GM18526 (cell line): ENCODE measurements around the gene KRTAP10-1.

ENCODE experiments used
- POLR2A ChIP-seq: IDR thresholded peaks from 3 replicates; pipeline ENCODE4 v1.6.1; 2011; ENCODE audit not compliant: insufficient read length; ENCODE audit errors: extremely low read depth

The KRTAP10-1 gene

DNA sequence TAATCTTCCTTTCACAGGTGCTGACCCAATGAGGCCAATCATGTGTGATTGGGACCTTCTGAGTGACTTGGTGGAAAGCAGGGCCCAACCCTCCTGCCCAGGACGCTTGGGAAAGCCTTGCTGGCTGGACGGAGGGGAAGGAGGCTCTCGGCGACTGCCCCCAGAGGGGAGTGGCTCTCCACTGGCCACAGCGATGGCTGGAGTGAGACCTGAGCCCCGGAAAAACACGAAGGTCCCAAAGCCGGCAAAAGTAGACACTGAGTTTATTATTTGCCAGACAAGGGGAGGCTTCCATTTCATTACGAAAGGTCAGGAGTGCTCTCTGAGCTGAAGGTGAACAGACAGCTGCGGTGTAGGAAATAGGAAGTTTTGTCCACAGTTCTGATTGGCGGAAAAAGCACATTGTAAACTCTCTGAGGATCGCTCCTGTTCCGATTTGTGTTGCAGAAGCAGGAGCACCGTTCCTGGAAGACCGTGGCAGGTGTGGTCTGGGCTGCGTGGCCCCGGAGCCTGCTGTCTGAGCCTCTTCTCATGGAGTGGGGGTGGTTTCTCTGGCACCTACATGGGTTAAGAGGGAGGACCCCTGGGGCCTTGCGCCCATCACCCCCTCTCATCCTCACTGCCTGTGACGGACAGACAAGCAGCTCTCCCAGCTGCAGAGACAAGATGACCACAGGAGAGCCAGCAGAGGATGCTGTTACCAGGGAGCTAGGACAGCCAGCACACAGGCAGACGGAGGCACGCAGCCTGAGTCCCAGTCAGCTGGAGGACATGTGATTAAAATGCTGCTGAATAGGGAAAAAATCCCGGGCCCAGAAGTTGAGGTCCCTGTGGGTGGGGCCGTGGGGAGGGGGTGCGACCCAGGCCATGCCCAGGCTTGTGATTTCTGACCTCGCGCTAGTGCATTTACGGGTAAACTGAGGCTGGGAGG, 41.5 kb downstream of the KRTAP10-1 start:
- TF ChIP-seq POLR2A = no peak

DNA sequence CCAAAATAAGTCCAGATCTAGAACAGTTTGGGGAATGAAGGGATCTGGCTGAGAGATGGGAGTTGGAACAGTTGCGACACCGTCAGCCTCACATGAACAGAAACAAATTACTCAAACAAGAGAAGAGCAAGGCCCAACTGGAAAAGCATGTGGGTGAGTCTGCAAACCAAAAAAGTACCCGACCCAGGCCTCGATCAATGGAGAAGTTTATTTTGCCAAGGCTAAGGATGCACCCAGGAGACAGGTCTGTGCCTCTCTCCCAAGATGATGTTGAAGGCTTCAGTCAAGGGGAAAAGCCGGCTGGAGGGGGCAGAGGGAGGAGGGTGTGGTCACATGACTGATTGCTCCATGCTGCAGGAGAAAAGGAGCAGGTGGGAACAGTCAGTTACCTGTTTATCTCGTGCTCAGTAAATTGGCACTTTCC, 42.3 kb downstream of the KRTAP10-1 start:
- no peak for TF ChIP-seq POLR2A

DNA sequence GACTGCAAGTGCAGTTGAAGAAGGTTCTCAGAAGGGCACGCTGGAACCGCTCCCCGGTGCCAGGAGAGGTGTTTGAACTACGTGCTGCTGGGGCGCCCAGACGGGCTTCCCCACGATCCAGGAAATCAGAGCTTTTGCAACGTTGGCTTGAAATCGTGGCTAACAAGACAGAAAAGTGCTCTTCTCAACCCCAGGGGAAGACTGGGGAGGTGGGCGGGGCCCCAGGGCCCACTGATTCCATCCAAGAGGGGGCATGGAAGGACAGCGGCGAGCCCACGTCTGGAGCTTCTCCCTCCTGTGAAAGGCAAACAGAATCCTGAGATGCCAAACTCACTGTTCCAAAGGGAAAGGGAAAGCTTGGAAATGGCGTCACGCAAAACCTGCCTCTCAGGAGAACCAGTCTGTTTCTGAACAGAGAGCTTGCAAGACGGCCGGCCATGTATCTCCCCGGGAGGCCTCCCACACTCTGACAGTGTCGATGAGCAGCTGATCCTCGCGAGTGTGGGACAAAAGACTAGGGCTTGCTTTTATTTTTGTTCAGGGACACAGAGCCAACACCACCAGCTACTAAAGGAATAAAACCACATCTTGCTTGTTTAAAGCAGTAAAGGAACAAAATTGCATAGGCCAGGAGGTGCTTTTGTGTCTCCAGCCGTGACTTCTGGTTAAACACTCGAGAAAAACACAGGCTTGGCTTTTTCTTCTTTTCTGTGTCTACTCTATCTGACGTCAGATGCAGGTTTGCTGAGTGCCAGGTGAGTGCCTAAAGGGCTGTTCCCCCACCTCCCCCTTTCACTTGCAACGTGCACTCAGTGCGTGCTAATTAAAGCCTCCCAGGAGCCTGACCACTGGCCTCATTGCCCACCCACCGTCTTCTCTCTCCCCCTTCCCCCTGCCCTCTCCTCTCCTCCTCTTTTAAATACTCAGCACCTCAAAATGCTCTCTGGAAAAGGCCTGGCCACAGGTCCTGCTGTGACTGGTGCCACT, 43.1 kb downstream of the KRTAP10-1 start:
- no peak for TF ChIP-seq POLR2A

DNA sequence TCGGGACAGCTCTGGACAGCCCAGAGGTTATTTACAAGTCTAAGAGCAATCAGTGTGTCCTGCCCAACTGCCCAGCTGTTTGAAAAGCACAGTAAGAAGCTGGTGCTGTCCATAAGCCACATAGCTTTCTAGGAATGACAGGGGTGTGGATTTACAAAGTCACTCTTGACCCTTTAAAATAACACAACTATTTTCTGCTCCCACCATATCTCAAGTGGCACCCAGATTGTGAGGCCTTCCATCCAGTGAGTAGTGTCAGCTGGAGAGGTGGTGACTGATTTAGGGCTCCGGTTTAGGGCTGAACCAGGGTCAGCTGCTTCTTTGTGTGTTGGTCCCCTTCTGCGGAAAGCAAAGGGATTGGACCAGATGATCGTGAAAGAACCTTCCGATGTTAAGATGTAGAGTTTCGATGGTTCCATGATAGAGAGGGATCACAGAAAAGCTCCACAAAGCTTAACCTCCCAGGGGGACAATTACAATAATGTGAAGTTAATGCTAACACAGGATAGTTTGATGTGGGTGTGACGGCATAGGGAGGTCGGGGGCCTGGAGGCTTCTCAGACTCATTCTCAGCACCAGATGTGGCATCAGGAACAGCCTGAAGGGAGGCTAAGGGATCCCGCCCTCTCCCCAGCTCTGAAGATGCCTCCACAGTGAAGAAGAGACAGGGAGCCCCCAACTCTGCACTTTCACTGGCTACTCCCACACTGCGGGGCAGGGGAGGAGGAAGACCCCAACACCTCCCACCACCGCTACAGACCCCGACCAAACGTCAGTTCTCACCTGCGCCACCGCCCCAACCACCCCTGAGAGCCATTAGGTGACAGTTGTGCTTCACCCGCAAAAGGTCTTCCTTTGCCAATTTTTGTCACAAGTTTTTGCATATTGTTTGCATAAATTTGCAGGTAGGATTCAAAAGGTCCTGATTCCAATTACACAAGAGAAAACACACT, 44.1 kb downstream of the KRTAP10-1 start:
- no peak for TF ChIP-seq POLR2A

DNA sequence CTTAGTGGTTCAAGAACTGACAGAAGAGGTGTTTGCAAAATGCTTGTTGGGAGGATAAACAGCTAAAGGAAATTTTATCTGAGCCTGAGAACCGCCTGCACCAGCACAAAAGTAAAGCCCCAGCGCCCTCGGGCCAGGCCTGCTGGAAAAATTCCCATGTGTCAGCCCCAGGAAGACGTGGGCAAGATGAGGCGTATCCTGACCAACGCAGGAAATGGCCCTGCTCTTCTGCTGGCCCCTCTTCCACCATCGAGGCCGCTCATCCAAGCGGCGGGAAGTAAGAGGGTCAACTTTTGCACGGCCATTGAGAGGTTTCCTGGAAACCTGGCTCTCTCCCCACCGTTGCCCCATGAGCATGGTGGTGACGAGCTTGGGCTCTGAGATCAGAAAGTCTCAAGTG, 45.0 kb downstream of the KRTAP10-1 start:
- no peak for TF ChIP-seq POLR2A

DNA sequence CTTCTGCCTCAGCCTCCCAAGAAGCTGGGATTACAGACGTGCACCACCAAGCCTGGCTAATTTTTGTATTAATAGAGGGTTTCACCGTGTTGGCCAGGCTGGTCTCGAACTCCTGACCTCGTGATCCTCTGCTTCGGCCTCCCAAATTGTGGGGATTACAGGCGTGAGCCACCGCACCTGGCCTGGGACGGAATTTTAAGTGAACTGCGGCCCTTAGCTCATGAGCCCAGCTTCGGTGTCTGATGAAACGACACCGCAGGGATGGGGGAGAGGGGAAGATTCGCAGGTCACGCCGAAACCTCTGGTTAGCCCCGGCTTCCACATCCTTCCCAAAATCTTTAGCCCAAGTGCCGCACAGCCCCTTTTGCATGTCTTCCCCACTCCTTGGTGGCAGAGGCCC, 45.6 kb downstream of the KRTAP10-1 start:
- no peak for TF ChIP-seq POLR2A

DNA sequence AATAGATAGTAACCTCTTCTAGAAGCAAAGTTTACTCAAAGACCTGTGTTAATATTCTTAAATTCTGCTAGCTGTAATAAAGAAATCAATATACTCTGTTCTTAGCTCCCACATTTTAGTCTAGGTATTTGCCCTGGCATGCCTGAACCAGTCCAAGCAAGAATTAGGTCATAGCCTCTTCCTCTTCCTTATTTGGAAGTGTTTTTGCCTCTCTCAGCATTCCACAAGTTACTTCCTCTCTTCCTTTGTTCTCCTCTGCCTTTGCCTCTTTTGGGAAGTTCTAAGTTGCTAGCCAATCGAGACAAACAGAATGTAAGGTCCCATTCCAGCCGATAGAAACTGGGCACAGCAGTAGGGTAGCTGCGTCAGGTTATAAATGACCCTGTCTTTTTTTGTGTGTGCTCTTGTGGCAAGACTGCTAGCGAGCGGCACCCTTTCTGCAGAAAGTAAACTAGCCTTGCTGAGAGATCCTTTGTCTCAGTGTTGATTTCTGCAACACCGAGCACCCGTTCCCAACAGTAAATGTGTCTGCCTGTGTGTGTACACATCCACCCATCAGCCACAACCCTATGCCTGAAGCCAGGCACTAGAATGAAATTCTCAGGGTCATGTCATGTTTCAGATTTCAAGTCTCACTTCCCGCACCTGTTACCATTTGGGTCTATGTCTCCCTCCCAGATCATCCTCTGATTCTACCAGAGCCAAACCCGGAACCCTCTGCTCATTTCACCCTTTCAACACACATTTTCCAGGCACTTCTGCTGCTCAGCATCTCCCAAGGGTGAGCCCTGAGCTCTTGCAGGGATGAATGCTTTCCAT, 47.2 kb downstream of the KRTAP10-1 start:
- no peak for TF ChIP-seq POLR2A

DNA sequence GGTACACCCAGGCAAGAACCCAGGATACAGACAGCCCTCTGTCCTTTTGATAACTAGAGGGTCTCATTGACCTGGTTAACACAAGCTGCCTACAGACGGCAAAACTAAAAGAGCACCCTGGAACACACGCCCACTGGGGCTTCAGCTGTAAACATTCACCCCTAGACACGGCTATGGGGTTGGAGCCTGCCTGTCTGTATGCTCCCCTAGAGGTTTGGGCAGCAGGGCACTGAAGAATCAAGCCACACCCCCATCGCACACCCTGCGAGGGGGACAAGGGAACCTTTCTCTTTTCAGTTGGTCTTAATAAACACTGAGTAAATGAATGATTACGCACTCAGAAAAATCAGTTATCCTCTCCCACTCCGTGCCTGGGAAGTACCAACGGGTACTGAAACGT, 49.2 kb downstream of the KRTAP10-1 start:
- no peak for TF ChIP-seq POLR2A

DNA sequence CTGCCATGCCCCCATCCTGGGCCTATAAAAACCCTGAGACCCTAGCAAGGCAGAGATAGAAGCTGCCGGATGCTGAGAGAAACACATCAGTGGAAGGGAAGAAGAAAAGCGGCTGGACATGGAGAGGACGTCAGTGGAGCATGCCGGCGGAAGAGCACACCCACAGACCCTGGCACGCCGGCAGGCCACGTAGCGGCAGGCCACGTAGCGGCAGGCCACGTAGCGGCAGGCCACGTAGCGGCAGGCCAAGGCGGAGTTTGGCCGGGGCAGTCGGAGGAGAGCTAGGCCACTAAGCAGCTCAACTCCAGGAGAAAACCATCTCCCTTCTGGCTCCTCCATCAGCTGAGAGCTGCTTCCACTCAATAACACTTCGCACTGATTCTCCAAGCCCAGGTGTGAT, 49.6 kb downstream of the KRTAP10-1 start:
- TF ChIP-seq POLR2A = no peak

DNA sequence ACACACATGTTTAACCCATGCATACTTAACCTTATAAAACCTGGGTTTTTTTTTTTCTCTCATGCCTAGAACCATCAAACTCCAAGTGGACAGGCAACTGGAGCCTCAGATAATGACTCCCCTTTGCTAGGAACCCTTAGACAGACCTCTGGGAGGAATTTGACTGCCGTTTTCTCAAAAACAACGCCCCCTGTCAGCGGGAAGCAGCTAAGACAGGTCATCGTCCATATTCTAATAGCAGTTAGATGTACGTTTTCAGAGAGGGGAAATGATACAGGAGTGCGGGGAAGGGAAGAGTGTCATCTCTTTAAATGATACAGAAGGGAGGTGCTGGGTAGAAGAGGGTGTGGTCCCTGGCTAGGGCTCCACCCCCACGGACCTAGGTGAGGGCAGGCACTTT, 50.0 kb downstream of the KRTAP10-1 start:
- no peak for TF ChIP-seq POLR2A
